ENCODE measurements around the gene IQSEC3. TPM values are rescaled to one million over a fixed set of nuclear protein-coding genes. Genes with fewer than 3 reads are reported as not detected.

Gene IQSEC3
- total RNA-seq, 2 donors from 2014 or later, result 0.39 to 0.67 TPM

- no peaks in the 10 kb centered on the region for H3K27me3 ChIP-seq
- peaks cover 0 to 16% of the 10 kb centered on the region in 2 donors for H3K4me1 ChIP-seq
- no peaks in the 10 kb centered on the region for H3K9me3 ChIP-seq
- DNase-seq (ENCODE audit: low spot score), result no peak
- H3K27ac ChIP-seq, result no peak overlapping the region
- TF ChIP-seq, protein P1, sequence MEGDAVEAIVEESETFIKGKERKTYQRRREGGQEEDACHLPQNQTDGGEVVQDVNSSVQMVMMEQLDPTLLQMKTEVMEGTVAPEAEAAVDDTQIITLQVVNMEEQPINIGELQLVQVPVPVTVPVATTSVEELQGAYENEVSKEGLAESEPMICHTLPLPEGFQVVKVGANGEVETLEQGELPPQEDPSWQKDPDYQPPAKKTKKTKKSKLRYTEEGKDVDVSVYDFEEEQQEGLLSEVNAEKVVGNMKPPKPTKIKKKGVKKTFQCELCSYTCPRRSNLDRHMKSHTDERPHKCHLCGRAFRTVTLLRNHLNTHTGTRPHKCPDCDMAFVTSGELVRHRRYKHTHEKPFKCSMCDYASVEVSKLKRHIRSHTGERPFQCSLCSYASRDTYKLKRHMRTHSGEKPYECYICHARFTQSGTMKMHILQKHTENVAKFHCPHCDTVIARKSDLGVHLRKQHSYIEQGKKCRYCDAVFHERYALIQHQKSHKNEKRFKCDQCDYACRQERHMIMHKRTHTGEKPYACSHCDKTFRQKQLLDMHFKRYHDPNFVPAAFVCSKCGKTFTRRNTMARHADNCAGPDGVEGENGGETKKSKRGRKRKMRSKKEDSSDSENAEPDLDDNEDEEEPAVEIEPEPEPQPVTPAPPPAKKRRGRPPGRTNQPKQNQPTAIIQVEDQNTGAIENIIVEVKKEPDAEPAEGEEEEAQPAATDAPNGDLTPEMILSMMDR (IDR thresholded peaks at IDR 0.05), result no peak
- H3K36me3 ChIP-seq, result no peaks in the 10 kb centered on the region
- peak overlapping the region in 1 of 2 donors; percentile 47 for H3K4me3 ChIP-seq
Observed at GRCh38 chr12:138171-138897, 71.8 kb downstream of the IQSEC3 start.

DNA sequence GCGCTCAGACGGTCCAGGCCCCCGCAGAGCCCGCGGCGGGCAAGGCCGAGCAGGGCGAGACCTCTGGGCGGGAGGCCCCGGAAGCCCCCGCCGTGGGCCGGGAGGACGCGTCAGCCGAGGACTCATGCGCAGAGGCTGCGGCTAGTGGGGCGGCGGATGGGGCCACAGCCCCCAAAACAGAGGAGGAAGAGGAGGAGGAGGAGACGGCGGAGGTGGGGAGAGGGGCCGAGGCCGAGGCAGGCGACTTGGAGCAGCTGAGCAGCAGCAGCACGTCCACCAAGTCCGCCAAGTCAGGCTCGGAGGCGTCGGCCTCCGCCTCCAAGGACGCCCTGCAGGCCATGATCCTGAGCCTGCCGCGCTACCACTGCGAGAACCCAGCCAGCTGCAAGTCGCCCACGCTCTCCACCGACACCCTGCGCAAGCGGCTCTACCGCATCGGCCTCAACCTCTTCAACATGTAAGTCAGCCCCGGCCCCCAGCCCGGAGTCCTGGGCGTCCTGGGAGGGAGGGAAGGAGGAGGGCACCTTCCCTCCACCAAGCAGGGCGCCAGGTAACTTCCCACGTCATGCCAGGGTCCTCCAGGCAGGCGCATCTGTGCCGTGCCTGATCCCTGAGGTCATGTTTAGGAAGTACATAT is 72.4 kb downstream of the IQSEC3 start:
- no peak for DNase-seq (ENCODE audit: low spot score)
- no peak overlapping the region for H3K27ac ChIP-seq
- peak overlapping the region in 1 of 2 donors; percentile 47 for H3K4me3 ChIP-seq
- no peaks in the 10 kb centered on the region for H3K9me3 ChIP-seq
- no peaks in the 10 kb centered on the region for H3K36me3 ChIP-seq
- peaks cover 0 to 16% of the 10 kb centered on the region in 2 donors for H3K4me1 ChIP-seq
- TF ChIP-seq, protein P1 (IDR thresholded peaks at IDR 0.05), result no peak
- no peaks in the 10 kb centered on the region for H3K27me3 ChIP-seq

DNA sequence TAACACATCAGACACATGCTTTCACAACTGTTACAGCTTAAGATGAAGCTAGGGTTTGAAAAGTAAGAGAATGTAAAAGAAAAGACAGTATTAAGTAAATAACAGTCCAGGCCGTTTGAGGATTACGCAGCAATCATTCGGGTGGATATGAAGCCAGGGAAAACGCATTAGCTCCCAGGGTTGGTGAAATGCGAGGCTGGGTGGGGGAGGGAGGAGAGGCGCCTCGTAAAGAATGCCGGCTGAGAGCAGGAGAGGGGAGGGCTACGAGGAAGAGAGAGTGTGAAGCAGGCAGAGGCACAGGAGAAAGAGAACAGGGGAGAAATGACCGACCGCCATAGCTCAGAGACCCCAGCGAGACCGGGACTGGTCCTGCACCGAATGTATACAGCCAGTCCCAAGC is 73.0 kb downstream of the IQSEC3 start:
- Histone ChIP-seq H3K4me1 (peaks cover 0 to 16% of the 10 kb centered on the region in 2 donors), H3K27ac (no peak overlapping the region), H3K36me3 (no peaks in the 10 kb centered on the region), H3K9me3 (no peaks in the 10 kb centered on the region), H3K27me3 (no peaks in the 10 kb centered on the region), H3K4me3 (peak overlapping the region in 1 of 2 donors; percentile 47)
- no peak for DNase-seq (ENCODE audit: low spot score)
- TF ChIP-seq, protein P1 (IDR thresholded peaks at IDR 0.05), result no peak

DNA sequence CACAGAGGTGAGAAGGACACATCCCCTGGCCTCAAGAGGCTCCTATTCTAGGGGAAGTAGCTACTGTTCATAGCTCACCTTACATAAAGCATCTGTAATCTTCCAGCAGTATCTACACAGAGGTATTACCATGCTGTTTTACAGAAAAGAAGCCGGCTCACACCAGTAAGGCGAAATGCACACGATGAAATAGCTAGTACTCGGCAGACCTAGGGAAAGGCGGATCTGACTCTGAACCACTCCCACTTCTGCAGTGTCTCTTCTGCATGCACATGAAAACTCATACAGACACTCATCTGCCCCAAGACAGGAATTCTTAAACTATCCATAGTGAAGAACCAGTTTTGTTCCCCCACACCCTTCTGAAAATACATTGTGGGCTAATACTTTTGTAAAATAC is 73.6 kb downstream of the IQSEC3 start:
- Histone ChIP-seq H3K27me3 (no peaks in the 10 kb centered on the region), H3K27ac (no peak overlapping the region), H3K4me1 (peaks cover 0 to 16% of the 10 kb centered on the region in 2 donors), H3K4me3 (no peak overlapping the region), H3K9me3 (no peaks in the 10 kb centered on the region), H3K36me3 (no peaks in the 10 kb centered on the region)
- DNase-seq (ENCODE audit: low spot score), result no peak
- TF ChIP-seq, protein P1 (IDR thresholded peaks at IDR 0.05), result no peak

GRCh38 chr12:143964-144649 is 77.5 kb downstream of the IQSEC3 start:
- Histone ChIP-seq H3K27ac (no peak overlapping the region), H3K4me3 (no peak overlapping the region), H3K9me3 (no peaks in the 10 kb centered on the region), H3K36me3 (no peaks in the 10 kb centered on the region), H3K27me3 (no peaks in the 10 kb centered on the region), H3K4me1 (peaks cover 0 to 10% of the 10 kb centered on the region in 2 donors)
- TF ChIP-seq, protein P1 (IDR thresholded peaks at IDR 0.05), result no peak
- DNase-seq (ENCODE audit: low spot score), result no peak
